GM13976 (cell line): Measurements from ENCODE around the gene SAMD4A.

Source experiments
- DNase-seq: peaks from one replicate; pipeline ENCODE4 v3.0.0; 2012; ENCODE audit warnings: low spot score
- in situ Hi-C: fragments of 300-500 bp; cut with MboI; formaldehyde crosslinking; loops from one replicate; pipeline ENCODE4 v1.12.0; 2022; ENCODE audit warnings: low sequenced_read_pairs, mixed read lengths, inconsistent platforms; ENCODE audit not compliant: unreplicated experiment
- TF ChIP-seq, protein P1 (sequence below): IDR thresholded peaks from 2 replicates; pipeline ENCODE4 v1.5.1; 2012; ENCODE audit warnings: borderline replicate concordance, mild to moderate bottlenecking; ENCODE audit not compliant: insufficient read depth; ENCODE audit errors: extremely low read depth, missing control alignments, control extremely low read depth

The SAMD4A gene

DNA sequence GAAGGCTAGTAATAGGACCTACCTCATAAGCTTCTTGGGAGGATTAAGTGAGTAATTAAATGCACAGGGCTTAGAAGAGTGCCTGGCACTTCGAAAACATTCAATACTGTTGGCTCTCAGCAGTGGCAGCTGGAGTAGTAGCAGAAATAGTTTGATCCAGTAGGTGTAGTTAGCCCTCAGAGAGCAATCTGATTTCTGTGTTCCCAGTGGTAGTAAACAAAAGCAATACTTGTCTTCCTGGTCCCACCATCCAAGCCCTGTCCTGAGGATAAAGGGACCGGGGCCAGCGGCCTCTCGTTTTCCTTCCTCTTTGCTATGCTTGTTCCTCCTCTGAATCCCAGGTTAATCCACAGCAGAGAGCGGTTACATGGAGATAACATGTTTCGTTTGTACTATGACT, 131.6 kb downstream of the SAMD4A start:
- TF ChIP-seq, protein P1, sequence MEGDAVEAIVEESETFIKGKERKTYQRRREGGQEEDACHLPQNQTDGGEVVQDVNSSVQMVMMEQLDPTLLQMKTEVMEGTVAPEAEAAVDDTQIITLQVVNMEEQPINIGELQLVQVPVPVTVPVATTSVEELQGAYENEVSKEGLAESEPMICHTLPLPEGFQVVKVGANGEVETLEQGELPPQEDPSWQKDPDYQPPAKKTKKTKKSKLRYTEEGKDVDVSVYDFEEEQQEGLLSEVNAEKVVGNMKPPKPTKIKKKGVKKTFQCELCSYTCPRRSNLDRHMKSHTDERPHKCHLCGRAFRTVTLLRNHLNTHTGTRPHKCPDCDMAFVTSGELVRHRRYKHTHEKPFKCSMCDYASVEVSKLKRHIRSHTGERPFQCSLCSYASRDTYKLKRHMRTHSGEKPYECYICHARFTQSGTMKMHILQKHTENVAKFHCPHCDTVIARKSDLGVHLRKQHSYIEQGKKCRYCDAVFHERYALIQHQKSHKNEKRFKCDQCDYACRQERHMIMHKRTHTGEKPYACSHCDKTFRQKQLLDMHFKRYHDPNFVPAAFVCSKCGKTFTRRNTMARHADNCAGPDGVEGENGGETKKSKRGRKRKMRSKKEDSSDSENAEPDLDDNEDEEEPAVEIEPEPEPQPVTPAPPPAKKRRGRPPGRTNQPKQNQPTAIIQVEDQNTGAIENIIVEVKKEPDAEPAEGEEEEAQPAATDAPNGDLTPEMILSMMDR, result no peak
- in situ Hi-C loops, result no loop called here
- DNase-seq, result no peak

DNA sequence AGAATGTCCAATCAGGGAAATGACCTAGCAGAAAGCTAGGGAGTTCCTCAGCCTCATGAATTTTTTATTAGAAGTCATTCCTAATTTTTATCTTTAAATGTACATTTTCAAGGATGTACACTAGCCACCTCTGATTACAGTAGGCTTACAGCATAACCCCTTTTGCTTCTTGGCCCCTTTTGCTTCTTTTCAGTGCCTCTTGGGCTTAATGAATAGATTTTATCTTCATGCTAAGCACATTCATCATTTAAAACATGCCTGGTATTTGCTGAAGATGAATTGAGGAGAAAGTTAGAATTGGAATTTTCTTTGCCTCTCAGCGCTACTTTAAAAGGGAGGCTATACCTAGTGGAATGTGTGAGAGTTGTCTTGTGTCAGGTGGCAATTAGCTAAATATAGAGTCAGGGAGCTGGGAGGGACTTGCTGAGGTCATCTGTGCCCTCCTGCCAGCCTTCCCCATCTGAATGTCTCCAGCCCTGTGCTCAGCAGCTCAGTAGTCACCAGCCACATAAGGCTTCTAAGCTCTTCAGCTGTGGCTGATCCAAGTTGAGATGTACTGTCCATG, 132.1 kb downstream of the SAMD4A start:
- TF ChIP-seq, protein P1, result no peak

GRCh38 chr14:54699735-54700134, 132.8 kb downstream of the SAMD4A start:
- in situ Hi-C loops, result no loop called here
- TF ChIP-seq, protein P1, result no peak
- no peak for DNase-seq

More for the DNA sequence above, 132.1 kb downstream of the SAMD4A start:
- DNase-seq, result no peak
- in situ Hi-C loops, result no loop called here

DNA sequence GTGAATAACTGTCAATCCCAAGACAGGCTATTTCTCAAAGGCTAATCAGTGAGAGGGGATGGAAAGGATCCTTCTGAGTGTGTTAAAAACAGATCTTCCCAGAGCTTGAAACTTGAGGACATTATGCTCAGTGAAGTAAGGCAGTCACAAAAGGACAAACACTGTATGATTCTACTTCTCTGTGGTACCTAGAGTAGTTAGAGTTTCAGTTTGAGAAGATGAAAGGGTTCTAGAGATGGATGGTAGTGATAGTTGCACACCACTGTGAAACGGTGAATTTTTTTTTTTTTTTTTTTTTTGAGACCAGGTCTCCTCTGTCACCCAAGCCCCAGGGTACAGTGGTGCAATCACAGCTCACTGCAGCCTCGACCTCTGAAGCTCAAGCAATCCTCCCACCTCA, 133.8 kb downstream of the SAMD4A start:
- in situ Hi-C loops, result no loop called here
- TF ChIP-seq, protein P1, result no peak
- no peak for DNase-seq

DNA sequence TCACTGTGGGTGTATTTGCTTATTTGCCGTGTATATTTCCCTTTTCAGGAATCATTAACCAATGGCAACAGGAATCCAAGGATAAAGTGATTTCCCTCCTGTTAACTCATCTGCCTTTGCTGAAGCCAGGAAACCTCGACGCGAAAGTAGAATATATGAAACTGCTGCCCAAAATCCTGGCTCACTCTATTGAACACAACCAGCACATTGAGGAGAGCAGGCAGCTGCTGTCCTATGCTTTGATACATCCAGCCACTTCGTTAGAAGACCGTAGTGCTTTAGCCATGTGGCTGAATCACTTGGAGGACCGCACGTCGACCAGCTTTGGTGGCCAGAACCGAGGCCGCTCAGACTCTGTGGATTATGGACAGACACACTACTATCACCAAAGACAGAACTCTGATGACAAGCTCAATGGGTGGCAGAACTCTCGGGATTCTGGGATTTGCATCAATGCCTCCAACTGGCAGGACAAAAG, 135.1 kb downstream of the SAMD4A start:
- in situ Hi-C loops, result no loop called here
- DNase-seq, result no peak

DNA sequence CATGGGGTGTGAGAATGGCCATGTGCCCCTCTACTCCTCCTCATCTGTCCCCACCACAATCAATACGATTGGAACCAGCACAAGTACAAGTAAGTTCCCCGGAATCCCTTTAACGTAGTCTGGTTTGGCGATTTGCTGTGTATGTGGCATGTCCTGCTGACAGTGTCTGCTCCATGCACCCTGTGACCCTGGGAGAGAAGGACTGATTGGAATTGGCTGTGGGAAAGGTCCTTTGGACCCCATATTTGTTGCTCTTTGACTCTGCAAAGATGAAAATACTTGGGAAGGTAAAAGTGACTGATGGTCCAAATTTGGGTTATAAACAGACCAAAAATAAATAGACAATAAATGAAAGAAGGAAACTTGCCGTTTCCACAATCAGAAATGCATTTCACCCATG, 135.6 kb downstream of the SAMD4A start:
- TF ChIP-seq, protein P1, result no peak
- in situ Hi-C loops, result no loop called here
- DNase-seq, result no peak

More for the DNA sequence above, 135.1 kb downstream of the SAMD4A start:
- TF ChIP-seq, protein P1, result no peak
